Measurements from ENCODE around the gene COL23A1.

DNA sequence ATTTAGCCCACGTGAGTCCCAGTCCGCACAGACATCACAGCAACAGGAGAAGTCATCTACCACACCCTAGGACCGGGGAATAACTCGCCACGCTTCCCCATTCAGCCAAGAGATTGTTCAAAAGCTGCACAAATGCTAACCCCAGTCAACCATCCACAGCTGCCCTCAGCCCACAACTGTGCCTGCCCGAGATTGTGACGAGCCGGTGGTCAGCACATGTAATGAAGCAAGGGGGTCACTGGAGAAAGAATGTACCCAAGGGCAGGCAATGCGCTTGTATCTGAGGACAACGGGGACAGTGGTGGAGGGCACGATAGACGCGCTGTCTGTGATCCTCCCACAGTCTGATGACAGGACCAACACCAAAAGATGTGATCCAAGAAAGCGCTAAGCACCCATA is 67.8 kb downstream of the COL23A1 start:
- TF ChIP-seq, protein P1, sequence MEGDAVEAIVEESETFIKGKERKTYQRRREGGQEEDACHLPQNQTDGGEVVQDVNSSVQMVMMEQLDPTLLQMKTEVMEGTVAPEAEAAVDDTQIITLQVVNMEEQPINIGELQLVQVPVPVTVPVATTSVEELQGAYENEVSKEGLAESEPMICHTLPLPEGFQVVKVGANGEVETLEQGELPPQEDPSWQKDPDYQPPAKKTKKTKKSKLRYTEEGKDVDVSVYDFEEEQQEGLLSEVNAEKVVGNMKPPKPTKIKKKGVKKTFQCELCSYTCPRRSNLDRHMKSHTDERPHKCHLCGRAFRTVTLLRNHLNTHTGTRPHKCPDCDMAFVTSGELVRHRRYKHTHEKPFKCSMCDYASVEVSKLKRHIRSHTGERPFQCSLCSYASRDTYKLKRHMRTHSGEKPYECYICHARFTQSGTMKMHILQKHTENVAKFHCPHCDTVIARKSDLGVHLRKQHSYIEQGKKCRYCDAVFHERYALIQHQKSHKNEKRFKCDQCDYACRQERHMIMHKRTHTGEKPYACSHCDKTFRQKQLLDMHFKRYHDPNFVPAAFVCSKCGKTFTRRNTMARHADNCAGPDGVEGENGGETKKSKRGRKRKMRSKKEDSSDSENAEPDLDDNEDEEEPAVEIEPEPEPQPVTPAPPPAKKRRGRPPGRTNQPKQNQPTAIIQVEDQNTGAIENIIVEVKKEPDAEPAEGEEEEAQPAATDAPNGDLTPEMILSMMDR (IDR thresholded peaks at IDR 0.05; ENCODE audit: low read depth, low read length), result no peak
- TF ChIP-seq EZH2phosphoT487 (IDR thresholded peaks at IDR 0.05; ENCODE audit: low read depth), result no peak

Measured in OCI-LY3 (cell line).